PC-3 (cell line): ENCODE data around the gene KCNG2.

Experiments
- EZH2 ChIP-seq: fragments of 300-600 bp; sonication (generic); IDR thresholded peaks from one replicate; pipeline ENCODE4 v1.6.1; 2017; ENCODE audit warnings: antibody characterized with exemption, mild to moderate bottlenecking, low read length; ENCODE audit not compliant: unreplicated experiment
- TF ChIP-seq, protein P1 (sequence below): fragments of 300-600 bp; sonication (generic); conservative IDR thresholded peaks from 2 replicates; pipeline ENCODE4 v1.5.1; 2017; ENCODE audit warnings: antibody characterized with exemption, low read depth, mild to moderate bottlenecking, low read length

DNA sequence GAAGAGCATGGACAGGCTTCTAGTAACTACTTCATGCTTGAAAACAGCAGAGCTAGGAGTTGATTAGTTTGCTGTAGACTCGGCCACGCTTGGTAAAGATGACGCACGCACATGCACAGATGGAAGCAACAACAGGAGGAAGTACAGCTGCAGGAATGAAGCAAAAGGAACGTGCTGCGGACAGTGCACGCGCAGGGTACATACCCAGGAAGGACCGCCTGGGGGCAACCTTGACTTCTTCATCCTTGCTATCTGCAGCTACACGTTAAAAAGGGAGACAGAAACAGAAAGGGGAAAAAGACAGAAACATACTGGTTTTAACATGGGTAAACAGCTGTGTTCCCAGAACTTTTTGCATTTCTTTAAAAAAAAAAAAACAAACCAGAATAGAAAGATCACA lies 136.0 kb downstream of the KCNG2 start:
- TF ChIP-seq, protein P1, sequence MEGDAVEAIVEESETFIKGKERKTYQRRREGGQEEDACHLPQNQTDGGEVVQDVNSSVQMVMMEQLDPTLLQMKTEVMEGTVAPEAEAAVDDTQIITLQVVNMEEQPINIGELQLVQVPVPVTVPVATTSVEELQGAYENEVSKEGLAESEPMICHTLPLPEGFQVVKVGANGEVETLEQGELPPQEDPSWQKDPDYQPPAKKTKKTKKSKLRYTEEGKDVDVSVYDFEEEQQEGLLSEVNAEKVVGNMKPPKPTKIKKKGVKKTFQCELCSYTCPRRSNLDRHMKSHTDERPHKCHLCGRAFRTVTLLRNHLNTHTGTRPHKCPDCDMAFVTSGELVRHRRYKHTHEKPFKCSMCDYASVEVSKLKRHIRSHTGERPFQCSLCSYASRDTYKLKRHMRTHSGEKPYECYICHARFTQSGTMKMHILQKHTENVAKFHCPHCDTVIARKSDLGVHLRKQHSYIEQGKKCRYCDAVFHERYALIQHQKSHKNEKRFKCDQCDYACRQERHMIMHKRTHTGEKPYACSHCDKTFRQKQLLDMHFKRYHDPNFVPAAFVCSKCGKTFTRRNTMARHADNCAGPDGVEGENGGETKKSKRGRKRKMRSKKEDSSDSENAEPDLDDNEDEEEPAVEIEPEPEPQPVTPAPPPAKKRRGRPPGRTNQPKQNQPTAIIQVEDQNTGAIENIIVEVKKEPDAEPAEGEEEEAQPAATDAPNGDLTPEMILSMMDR: peak; percentile 61
- TF ChIP-seq EZH2: no peak
